Thymus (tissue), 11 donors: ENCODE results near the gene SLIT2. TPM values are rescaled to one million over a fixed set of nuclear protein-coding genes. Genes with fewer than 3 reads are reported as not detected.

Experiments used
- DNase-seq, 9 donors: peaks; one replicate each; pipeline ENCODE4 v3.0.0-alpha.2; 2013; ENCODE audit warnings: low spot score in 9 of 9, low read depth in 6 of 9, missing footprints in 1 of 9
- H3K27ac ChIP-seq, 2 donors: one replicate each; pipeline ENCODE4 v1.5.1; 2013; ENCODE audit warnings: control low read depth in 1 of 2, low read depth in 1 of 2, low read length in 1 of 2, mild to moderate bottlenecking in 1 of 2, moderate library complexity in 1 of 2
- H3K27me3 ChIP-seq, 2 donors: one replicate each; pipeline ENCODE4 v1.5.1; 2013; ENCODE audit warnings: low read length in 1 of 2; ENCODE audit not compliant: control insufficient read depth in 2 of 2, insufficient read depth in 1 of 2
- H3K36me3 ChIP-seq, 2 donors: one replicate each; pipeline ENCODE4 v1.5.1; 2013; ENCODE audit warnings: low read length in 1 of 2, mild to moderate bottlenecking in 1 of 2, moderate library complexity in 1 of 2; ENCODE audit not compliant: control insufficient read depth in 2 of 2, insufficient read depth in 2 of 2
- H3K4me1 ChIP-seq, 2 donors: one replicate each; pipeline ENCODE4 v1.5.1; 2013; ENCODE audit warnings: low read length in 2 of 2; ENCODE audit not compliant: control insufficient read depth in 2 of 2, insufficient read depth in 2 of 2
- H3K4me3 ChIP-seq, 2 donors: one replicate each; pipeline ENCODE4 v1.5.1; 2013; ENCODE audit warnings: low read length in 2 of 2, control low read depth in 1 of 2, mild to moderate bottlenecking in 1 of 2
- H3K9me3 ChIP-seq, 2 donors: one replicate each; pipeline ENCODE4 v1.5.1; 2013; ENCODE audit warnings: low read length in 1 of 2, mild to moderate bottlenecking in 1 of 2; ENCODE audit not compliant: control insufficient read depth in 2 of 2, insufficient read depth in 1 of 2
- WGBS: extraction: QIAGEN DNeasy Blood & Tissue Kit; methylation state at CpG from one replicate; pipeline ENCODE4 v1.1.7; 2013; 5-methylcytosine and 5-hydroxymethylcytosine counted together
- polyA plus RNA-seq: library from polyadenylated mRNA; stranded (reverse); fragments of 200-250 nt; gene quantifications from one replicate; pipeline ENCODE4 v1.2.3, GENCODE V29; 2013
- total RNA-seq: library from RNA; stranded (reverse); fragments of 120-200 nt; gene quantifications from one replicate; pipeline ENCODE4 v1.2.4, GENCODE V29; 2013
- donor health status: healthy.

SLIT2 gene
- total and polyA plus RNA-seq, 2 donors, result 1.6 to 2.8 TPM

- no peak overlapping the region for H3K4me3 ChIP-seq
- DNase-seq, result no peak
- H3K4me1 ChIP-seq, result no peaks in the 10 kb centered on the region
- no peak overlapping the region for H3K27ac ChIP-seq
- no peaks in the 10 kb centered on the region for H3K36me3 ChIP-seq
- H3K27me3 ChIP-seq, result peaks cover 1 to 13% of the 10 kb centered on the region in 2 donors
- no peaks in the 10 kb centered on the region for H3K9me3 ChIP-seq
These were observed 8.0 kb downstream of the SLIT2 start for GRCh38 chr4:20259707-20260106.

- no peaks in the 10 kb centered on the region for H3K4me1 ChIP-seq
- 3% methylated on average over 2 of the region's 2 CpGs for WGBS
- no peak overlapping the region for H3K27ac ChIP-seq
- no peak overlapping the region for H3K4me3 ChIP-seq
- no peaks in the 10 kb centered on the region for H3K36me3 ChIP-seq
- DNase-seq, result no peak
- H3K27me3 ChIP-seq, result peaks cover 0 to 3% of the 10 kb centered on the region in 2 donors
- no peaks in the 10 kb centered on the region for H3K9me3 ChIP-seq
These were observed 9.1 kb downstream of the SLIT2 start for GRCh38 chr4:20260821-20261220.

- Histone ChIP-seq H3K27me3 (no peaks in the 10 kb centered on the region), H3K4me1 (no peaks in the 10 kb centered on the region), H3K36me3 (no peaks in the 10 kb centered on the region), H3K4me3 (no peak overlapping the region), H3K27ac (no peak overlapping the region), H3K9me3 (no peaks in the 10 kb centered on the region)
- 94% methylated on average over 2 of the region's 2 CpGs for WGBS
- no peak for DNase-seq
These were observed 10.5 kb downstream of the SLIT2 start for GRCh38 chr4:20262221-20262620.

- Histone ChIP-seq H3K4me3 (no peak overlapping the region), H3K27ac (no peak overlapping the region), H3K9me3 (no peaks in the 10 kb centered on the region), H3K27me3 (no peaks in the 10 kb centered on the region), H3K4me1 (no peaks in the 10 kb centered on the region), H3K36me3 (no peaks in the 10 kb centered on the region)
- DNase-seq, result no peak
These were observed 13.0 kb downstream of the SLIT2 start for GRCh38 chr4:20264688-20265087.

- 98% methylated on average over 1 of the region's 1 CpG for WGBS
- Histone ChIP-seq H3K9me3 (no peaks in the 10 kb centered on the region), H3K36me3 (no peaks in the 10 kb centered on the region), H3K4me3 (no peak overlapping the region), H3K27ac (no peak overlapping the region), H3K4me1 (no peaks in the 10 kb centered on the region), H3K27me3 (no peaks in the 10 kb centered on the region)
- DNase-seq, result no peak
These were observed 14.0 kb downstream of the SLIT2 start for GRCh38 chr4:20265726-20266125.

- DNase-seq, result no peak
- no peaks in the 10 kb centered on the region for H3K36me3 ChIP-seq
These were observed 14.7 kb downstream of the SLIT2 start for GRCh38 chr4:20266215-20267082.

GRCh38 chr4:20268028-20268427, 16.3 kb downstream of the SLIT2 start:
- DNase-seq, result no peak
- H3K4me1 ChIP-seq, result no peaks in the 10 kb centered on the region
- H3K36me3 ChIP-seq, result no peaks in the 10 kb centered on the region
- H3K9me3 ChIP-seq, result no peaks in the 10 kb centered on the region
- H3K27ac ChIP-seq, result no peak overlapping the region
- no peak overlapping the region for H3K4me3 ChIP-seq
- H3K27me3 ChIP-seq, result no peaks in the 10 kb centered on the region

More at GRCh38 chr4:20266215-20267082, 14.7 kb downstream of the SLIT2 start:
- 53% methylated on average over 4 of the region's 4 CpGs for WGBS
- Histone ChIP-seq H3K27me3 (no peaks in the 10 kb centered on the region), H3K9me3 (no peaks in the 10 kb centered on the region), H3K4me3 (no peak overlapping the region), H3K27ac (no peak overlapping the region), H3K4me1 (no peaks in the 10 kb centered on the region)

- no peak overlapping the region for H3K4me3 ChIP-seq
- H3K9me3 ChIP-seq, result no peaks in the 10 kb centered on the region
- DNase-seq, result no peak
- H3K4me1 ChIP-seq, result no peaks in the 10 kb centered on the region
- 82% methylated on average over 1 of the region's 1 CpG for WGBS
- H3K27me3 ChIP-seq, result no peaks in the 10 kb centered on the region
- no peaks in the 10 kb centered on the region for H3K36me3 ChIP-seq
- no peak overlapping the region for H3K27ac ChIP-seq
These were observed 17.6 kb downstream of the SLIT2 start for GRCh38 chr4:20269320-20269719.

GRCh38 chr4:20271950-20272349, 20.2 kb downstream of the SLIT2 start:
- Histone ChIP-seq H3K4me3 (no peak overlapping the region), H3K27me3 (no peaks in the 10 kb centered on the region), H3K9me3 (no peaks in the 10 kb centered on the region), H3K4me1 (no peaks in the 10 kb centered on the region), H3K27ac (no peak overlapping the region), H3K36me3 (no peaks in the 10 kb centered on the region)
- 89% methylated on average over 3 of the region's 3 CpGs for WGBS
- no peak for DNase-seq
